ENCODE data around the gene ITFG2.

DNA sequence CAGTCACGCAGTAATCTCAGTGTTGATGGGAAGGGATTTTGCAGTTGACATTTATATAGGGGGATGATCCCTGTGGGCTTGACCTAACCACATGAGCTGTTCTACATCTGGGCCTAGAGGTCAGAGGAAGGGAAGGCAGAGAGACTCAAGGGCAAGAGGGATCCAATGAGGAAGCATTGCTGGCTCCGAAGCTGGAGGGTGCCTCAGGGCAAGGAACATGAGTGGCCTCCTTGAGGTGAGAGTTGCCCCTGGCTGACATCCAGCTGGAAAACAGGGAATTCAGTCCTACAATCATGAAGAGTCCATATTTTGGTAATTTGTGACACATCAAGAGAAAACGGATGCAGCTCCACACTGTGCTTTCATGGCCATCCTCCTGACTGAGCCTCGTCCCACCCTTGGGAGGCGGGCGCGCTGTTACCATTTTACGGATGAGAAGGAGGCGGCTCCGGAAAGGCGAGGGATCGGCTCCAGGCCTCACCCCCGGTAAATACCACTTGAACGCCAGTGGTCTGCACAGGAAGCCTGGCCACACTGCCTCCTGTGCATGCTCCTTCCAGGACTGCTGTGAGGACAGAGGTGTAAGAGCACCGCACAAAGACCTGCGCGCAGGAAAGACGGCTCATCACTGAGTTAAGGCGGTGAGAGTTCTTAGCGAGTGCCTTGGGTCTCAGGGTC, 36.2 kb upstream of the ITFG2 start:
- TF ChIP-seq, protein P1, sequence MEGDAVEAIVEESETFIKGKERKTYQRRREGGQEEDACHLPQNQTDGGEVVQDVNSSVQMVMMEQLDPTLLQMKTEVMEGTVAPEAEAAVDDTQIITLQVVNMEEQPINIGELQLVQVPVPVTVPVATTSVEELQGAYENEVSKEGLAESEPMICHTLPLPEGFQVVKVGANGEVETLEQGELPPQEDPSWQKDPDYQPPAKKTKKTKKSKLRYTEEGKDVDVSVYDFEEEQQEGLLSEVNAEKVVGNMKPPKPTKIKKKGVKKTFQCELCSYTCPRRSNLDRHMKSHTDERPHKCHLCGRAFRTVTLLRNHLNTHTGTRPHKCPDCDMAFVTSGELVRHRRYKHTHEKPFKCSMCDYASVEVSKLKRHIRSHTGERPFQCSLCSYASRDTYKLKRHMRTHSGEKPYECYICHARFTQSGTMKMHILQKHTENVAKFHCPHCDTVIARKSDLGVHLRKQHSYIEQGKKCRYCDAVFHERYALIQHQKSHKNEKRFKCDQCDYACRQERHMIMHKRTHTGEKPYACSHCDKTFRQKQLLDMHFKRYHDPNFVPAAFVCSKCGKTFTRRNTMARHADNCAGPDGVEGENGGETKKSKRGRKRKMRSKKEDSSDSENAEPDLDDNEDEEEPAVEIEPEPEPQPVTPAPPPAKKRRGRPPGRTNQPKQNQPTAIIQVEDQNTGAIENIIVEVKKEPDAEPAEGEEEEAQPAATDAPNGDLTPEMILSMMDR (IDR thresholded peaks at IDR 0.05; ENCODE audit: borderline replicate concordance, extremely low read depth, low read length, poor library complexity, severe bottlenecking), result no peak
- no peak for TF ChIP-seq EZH2 (IDR thresholded peaks at IDR 0.05; ENCODE audit: borderline replicate concordance, low read depth, low read length, severe bottlenecking)

Data from DND-41 (cell line).